NCI-H345 (cell line): ENCODE data around the gene CDHR3.
"Not testable (repeated sequence)": the region's sequence is repeated elsewhere in the genome, so short reads cannot be mapped to it uniquely, and the experiment has no call there.

Source experiments
- DNase-seq: peaks from one replicate; lab custom pipeline; 2025; lab: John Stamatoyannopoulos, UW

CDHR3 gene

GRCh38 chr7:105971845-105972244 is 8.8 kb downstream of the CDHR3 start:
- DNase-seq, result no peak

GRCh38 chr7:105972276-105972675 is 9.2 kb downstream of the CDHR3 start:
- no peak for DNase-seq

DNA sequence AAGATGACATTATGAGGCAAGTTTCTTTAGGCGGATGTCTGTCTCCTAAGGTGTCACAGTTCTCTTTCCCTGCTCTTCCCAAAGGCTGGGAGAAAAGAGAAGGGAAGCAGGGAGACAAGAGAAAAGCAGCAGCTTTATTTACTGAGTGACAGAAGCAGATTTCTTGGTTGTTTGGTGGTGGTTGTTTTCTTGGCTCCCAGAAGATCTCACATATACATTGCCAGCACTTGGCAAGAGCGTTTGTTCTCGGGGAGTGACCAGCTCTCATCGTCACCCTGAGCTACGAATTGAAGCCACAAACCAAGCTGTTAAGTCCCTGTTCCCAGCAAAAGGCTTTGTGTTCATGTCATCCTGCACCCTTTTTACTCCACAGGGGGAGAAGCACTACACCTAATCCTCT is 11.4 kb downstream of the CDHR3 start:
- no peak for DNase-seq

DNA sequence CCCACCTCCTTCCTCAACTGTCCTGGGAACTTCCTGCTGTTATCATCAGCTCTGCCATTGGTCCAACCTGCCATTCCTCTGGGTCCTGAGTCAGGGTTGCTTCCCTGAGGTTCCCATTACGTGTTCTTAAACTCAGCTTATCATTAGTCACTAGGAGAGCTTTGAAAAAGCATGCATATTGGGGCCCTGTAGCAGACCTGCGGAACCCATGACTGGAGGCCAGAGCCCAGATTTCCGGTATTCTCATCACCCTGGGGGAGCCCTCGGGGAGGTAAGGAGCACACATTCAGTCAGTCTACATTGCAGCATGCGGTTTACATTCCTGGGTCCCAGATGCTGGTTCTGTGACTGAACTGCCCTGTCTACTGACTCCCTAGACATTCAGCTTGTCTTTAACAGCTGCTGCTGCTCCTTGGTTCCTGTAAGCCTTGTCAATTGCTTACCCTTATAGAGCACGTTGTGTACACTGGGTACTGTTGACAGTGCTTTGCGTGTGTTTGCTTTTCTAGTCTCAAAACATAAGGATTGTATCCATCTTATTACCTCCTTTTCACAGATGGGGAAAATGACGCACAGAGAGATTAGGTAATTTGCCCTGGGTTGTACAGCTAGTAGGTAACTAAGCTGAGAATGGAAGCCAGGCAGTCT is 12.8 kb downstream of the CDHR3 start:
- DNase-seq, result no peak

- DNase-seq, result no peak
Observed at GRCh38 chr7:105976868-105977267, 13.8 kb downstream of the CDHR3 start.

GRCh38 chr7:105978035-105978434 is 15.0 kb downstream of the CDHR3 start:
- no peak for DNase-seq

- DNase-seq, result no peak
Observed at GRCh38 chr7:105978974-105979373, 15.9 kb downstream of the CDHR3 start.

DNA sequence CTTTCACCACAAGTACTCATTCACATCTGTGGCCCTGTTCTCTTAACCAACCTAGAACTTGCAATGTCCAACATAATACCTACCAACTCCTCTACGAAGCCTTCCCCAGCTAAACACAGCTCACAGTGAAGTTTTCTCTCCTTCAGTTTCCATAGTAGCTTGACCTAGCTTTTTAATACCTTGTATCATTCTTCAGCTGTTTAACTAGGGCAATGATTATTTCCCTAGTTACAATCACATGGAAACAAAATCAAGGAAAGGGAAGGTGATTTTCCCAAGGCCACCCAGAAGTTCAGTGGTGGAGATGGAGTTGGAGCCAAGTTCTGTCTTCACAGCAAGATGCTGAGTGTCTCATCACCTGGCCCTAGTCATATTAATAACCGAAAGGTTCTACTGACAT is 16.3 kb downstream of the CDHR3 start:
- no peak for DNase-seq

DNA sequence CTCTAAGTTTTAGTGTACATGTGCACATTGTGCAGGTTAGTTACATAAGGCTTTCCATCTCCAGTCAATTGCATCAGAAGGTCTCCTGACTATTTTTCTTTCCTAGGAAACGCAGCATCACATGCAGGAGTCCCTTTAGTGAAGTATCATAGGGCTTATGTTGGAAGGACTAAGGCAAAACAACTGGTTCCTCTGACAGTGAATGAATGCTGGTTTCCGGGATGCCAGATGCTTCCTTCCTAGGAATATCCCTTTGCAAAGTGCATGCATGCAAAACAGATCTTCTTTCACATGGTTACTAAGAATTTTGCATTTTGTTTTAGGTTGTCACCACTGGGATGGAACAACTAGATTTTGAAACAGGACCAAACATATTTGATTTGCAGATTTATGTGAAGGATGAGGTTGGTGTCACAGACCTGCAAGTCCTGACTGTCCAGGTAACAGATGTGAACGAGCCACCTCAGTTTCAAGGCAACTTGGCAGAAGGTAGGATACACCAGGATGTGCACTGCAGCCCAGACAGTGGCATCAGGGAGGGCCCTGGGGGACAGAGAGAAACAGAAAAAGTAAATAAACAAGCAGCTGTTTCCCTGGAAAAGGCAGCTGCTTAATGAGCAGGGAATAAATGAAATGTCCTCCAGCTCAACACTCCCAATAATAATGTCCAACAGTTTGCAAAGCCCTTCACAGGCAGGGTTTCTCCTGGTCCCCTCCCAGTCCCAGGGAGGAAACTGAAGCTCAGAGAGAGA is 17.8 kb downstream of the CDHR3 start:
- DNase-seq, result peak; percentile 67

DNA sequence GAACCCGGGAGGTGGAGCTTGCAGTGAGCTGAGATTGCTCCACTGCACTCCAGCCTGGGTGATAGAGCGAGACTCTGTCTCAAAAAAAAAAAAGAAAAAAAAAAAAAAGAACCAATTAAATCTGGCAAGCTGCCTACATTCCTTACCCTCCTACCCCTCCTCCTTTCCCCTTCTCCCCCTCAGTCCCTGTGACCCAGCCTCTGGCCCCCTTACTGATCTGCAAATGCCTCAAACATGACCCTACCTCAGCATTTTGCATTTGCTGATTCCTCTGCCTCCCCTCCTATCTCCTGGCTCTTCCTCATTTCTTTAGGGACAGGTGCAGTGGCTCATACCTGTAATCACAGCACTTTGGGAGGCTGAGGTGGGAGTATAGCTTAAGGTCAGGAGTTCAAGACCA is 19.3 kb downstream of the CDHR3 start:
- no peak for DNase-seq

DNA sequence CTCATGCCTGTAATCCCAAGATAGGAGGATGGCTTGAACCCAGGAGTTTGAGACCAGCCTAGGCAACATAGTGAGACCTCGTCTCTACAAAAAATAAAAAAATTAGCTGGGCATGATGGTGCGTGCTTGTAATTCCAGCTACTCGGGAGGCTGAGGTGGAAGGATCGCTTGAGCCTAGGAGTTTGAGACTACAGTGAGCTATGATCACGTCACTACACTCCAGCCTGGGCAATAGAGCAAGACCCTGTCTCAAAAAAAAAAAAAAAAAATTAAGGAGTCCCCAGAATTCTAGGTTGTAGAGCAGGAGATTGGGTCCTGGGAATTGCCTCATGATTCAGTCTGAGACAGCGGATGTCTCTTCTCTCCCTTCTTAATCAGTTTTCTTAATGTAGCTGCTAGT is 21.7 kb downstream of the CDHR3 start:
- not testable (repeated sequence) for DNase-seq

DNA sequence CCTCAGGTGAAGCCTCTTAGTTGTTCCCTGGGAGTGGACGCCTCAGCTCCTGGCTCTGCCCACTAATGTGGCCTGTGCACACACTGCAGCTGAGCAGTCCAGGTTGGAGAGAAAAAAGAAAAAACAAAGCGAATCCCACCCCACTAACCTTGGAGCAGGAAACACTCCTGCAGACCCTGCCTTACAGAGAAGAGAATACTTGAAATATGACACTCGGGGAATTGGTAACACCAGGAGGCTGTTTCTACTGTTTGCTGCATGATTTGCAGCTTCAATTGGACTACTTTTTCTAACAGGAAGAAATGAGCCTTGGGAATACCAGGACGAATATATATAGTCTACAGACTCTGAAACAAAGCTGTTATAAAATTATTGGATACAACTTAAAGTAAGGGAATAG is 22.2 kb downstream of the CDHR3 start:
- DNase-seq, result peak; percentile 26

- no peak for DNase-seq
Observed at GRCh38 chr7:105985672-105986215, 22.7 kb downstream of the CDHR3 start.

DNA sequence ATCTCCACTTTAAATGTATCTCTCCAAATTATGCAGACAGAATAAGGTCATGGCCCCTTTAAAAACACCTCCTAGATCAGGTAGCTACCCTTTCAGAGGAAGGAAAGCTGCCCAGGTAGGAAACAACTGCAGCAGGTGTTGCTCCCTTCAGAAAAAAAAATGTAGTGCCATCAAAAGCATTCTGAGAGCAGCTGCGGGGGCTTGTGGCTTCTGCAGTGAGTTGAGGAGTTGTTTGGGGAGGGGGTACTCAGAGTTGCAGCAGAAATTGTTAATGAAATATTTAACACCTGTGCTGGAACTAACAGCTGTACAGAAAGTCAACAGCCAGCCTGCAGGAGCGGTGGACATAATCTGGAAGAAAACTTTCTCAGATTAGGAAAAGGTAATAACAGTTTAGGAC is 24.0 kb downstream of the CDHR3 start:
- DNase-seq, result peak; percentile 33

DNA sequence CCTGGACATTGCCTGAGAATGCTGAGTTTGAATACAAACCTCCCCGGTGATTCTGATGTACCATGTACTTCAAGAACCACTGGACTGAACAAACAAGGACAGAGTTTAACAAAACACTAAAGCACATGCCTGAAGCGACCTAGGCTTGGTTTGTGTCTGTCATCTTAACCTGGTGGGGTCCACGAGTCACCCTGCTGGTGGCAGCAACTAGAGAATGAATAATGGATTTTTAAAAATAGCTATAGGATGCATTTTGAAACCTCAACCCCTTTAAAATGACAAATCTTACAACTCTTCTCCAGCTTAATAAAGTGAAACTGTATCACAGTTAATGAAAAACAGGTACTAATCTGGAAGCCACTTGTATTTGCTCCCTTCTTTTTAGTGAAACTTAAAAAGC is 25.2 kb downstream of the CDHR3 start:
- no peak for DNase-seq

- no peak for DNase-seq
Observed at GRCh38 chr7:105989191-105989590, 26.1 kb downstream of the CDHR3 start.

DNA sequence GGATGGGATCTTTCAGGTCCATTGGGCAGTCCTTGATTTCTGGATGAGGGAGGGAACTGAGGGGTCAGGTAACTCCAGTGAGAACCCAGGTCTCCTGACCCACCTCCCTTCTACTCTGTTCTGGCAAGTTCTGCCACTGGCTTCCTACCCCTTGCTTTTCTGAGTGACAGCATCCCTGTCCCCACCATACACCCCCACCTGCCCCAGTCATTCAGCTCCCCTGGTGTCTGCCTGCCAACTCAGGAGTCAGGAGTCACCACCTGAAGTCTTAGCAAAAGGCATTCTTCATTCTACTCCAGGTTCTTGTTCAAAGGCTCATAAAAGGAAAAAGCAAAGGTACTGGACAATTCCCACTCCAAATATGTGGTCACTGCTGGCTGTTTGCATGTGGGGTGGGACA is 26.6 kb downstream of the CDHR3 start:
- no peak for DNase-seq

- DNase-seq, result no peak
Observed at GRCh38 chr7:105990141-105990540, 27.1 kb downstream of the CDHR3 start.

GRCh38 chr7:105990727-105991453 is 27.8 kb downstream of the CDHR3 start:
- no peak for DNase-seq

GRCh38 chr7:105992905-105993304 is 29.8 kb downstream of the CDHR3 start:
- DNase-seq, result no peak

GRCh38 chr7:105996860-105997737 is 34.0 kb downstream of the CDHR3 start:
- DNase-seq, result no peak

GRCh38 chr7:105999256-105999655 is 36.2 kb downstream of the CDHR3 start:
- no peak for DNase-seq
